AG09319 (cell line): ENCODE measurements around the gene GPR146.

Experiments
- DNase-seq: peaks from one replicate; pipeline ENCODE4 v3.0.0-alpha.2; 2010; ENCODE audit warnings: low read depth; ENCODE audit errors: extremely low read depth
- CTCF ChIP-seq: IDR thresholded peaks from 2 replicates; pipeline ENCODE4 v1.5.1; 2011; ENCODE audit warnings: low read depth, mild to moderate bottlenecking, inconsistent platforms, low read length, moderate library complexity

Gene GPR146

GRCh38 chr7:1094870-1095269 lies 50.5 kb downstream of the GPR146 start:
- no peak for TF ChIP-seq CTCF
- no peak for DNase-seq

GRCh38 chr7:1095621-1096155 lies 51.3 kb downstream of the GPR146 start:
- DNase-seq: no peak
- no peak for TF ChIP-seq CTCF

DNA sequence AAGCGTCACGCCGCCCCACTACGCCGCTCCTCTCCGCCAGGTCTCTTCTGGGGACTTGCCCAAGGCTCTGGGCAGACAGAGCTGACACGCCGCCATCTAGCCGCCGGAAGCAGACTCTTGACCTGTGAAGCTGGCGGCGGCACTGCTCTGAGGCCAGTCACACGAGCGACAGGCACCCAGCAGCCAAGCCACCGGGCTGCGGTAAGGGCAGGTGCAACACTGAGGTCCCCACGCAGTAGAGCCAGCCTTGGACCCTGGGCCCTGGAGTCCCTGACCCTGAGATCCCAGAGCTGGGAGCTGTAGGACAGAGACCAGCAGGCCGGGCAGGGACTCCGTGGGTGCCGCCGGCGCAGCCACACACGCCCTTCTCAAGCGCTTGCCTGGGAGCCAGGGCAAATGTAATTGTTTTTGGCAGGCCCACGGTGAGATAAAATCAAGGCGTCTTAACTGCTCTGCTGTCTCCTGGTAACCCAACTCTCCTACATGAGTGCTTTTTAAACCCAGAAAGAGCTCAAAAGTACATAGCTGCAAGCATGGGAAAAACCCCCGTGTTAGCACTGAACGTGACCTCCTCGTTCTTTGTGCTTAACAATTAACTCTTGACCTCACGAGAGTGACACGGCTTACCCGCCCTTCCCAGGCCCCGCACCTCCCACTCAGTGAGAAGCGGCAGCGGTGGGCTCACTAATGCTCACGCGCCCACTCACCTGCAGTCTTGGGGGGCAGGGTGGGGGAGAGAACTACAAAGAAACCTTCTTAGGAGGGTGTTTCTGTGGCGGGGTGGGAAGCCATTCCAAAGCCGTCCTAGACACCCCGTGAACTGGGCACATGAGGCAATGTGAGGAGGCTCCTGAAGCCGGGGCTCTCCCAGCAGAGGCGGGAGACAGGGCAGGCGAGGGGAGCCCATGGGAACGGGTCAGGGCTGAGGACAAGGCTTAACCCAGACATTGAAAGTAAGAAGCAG lies 52.1 kb downstream of the GPR146 start:
- no peak for DNase-seq
- TF ChIP-seq CTCF: no peak

- no peak for TF ChIP-seq CTCF
- DNase-seq: no peak
Observed at GRCh38 chr7:1097120-1097504, 52.8 kb downstream of the GPR146 start.

DNA sequence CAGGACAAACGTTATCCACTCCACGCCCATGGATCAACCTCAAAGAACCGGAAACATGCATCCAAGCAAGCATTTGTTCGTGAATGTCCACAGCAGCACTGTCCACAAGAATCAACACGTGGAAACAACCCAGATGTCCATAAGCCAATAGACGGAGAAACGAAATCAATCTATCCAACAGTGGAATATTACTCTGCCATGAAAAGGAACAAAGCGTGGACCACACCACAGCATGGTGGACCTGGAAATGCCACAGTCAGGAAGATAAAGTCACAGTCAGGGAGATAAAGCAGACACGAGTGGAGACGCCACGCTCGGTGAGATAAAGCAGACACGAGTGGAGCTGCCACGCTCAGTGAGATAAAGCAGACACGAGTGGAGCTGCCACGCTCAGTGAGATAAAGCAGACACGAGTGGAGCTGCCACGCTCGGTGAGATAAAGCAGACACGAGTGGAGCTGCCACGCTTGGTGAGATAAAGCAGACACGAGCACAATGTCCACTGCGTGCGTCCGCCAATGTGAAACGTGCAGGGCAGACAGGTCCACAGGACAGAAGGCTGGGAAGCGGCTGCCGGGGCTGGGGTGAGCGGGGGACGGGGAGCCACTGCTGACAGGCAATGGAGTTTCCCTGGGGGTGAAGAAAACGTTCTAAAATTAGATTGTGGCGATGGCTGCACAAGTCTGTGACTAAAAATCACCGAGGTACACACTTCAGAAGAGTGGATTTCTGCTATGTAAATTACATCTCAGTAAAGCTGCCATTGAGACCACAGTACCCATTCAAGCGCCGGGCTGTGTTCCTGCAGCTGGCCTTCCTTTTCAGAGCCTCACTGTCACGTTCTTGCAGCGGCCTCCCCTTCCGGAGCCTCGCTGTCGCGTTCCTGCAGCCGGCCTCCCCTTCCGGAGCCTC lies 54.2 kb downstream of the GPR146 start:
- TF ChIP-seq CTCF: no peak
- DNase-seq: no peak

DNA sequence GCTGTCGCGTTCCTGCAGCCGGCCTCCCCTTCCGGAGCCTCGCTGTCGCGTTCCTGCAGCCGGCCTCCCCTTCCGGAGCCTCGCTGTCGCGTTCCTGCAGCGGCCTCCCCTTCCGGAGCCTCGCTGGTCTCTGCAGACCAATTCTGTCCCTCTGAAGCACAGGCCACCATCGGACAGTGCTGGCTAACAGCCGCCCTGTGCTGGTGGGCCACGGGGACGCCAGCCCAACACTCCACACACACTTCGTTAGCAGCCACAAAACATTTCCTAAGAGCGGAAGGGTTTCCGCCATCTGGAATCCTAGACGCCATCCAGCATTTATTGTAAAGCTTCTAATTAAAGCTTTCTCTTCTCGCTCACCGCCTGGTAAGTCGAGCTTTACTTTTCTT lies 54.8 kb downstream of the GPR146 start:
- TF ChIP-seq CTCF: no peak
- DNase-seq: no peak
